GM13976 (cell line): ENCODE results near the gene PCSK6.

Source experiments
- DNase-seq: peaks from one replicate; pipeline ENCODE4 v3.0.0; 2012; ENCODE audit warnings: low spot score
- CTCF ChIP-seq: IDR thresholded peaks from 2 replicates; pipeline ENCODE4 v1.5.1; 2012; ENCODE audit warnings: borderline replicate concordance, mild to moderate bottlenecking; ENCODE audit not compliant: insufficient read depth; ENCODE audit errors: extremely low read depth, missing control alignments, control extremely low read depth
- in situ Hi-C: fragments of 300-500 bp; cut with MboI; formaldehyde crosslinking; loops from one replicate; pipeline ENCODE4 v1.12.0; 2022; ENCODE audit warnings: low sequenced_read_pairs, mixed read lengths, inconsistent platforms; ENCODE audit not compliant: unreplicated experiment

PCSK6 gene

DNA sequence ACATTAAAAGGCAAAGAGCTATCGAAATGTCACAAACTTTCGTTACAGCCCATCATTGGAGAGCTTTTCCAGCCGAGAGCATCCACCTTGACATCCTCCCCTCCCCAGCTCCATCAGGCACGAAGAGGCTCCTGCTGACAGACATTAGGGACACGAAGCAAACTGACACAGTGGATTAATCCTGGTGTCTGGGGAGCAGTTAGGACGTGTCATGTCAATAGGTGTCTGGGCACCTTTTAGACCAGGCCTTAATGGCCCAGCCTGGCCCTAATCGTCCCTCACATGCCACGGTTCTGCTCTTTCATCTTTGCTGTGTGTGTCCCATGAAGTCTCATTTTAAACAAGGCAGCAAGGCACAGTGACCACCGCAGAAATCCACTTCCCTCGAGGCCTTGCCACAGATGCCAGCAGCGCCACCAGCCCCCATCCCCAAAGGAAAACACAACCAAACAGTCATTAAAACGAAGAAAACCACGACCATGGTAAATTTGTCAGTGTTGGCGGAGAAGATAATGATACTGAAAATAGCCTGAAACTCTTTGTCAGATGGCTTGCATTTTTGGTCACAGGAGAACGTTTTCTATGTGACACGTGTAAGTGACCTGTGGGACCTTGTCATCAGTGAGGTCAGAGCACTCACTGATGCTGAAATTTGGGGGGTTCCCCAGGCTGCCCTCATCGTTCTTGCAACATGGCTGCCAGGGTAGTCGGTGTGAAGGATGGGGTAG is 16.3 kb upstream of the PCSK6 start:
- TF ChIP-seq CTCF = no peak
- DNase-seq = peak; percentile 9
- in situ Hi-C loops = no loop called here

GRCh38 chr15:101504866-101505609 is 15.5 kb upstream of the PCSK6 start:
- no peak for DNase-seq
- no peak for TF ChIP-seq CTCF
- in situ Hi-C loops = no loop called here

DNA sequence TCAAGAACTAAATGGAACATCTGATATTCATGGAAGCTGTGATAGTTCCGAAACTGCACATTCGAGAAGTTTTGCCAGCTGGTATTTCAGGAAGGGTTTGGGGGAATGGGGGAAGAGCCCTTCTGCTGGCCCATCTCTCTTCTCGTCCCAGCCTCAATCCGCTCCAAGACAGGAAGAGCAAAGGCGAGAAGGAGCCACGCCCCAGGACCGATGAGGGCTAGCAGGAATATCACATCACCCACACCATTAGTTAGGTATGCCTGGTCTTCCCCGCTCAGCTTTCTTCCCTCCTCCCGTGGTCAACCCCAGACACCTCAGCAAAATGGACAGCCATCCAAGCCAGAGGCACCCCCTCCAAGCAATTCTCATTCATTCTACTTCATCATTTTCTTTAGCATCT is 14.9 kb upstream of the PCSK6 start:
- in situ Hi-C loops = no loop called here
- TF ChIP-seq CTCF = no peak

GRCh38 chr15:101503296-101503599 is 13.7 kb upstream of the PCSK6 start:
- in situ Hi-C loops = no loop called here
- no peak for TF ChIP-seq CTCF
- DNase-seq = no peak

More for the DNA sequence above, 14.9 kb upstream of the PCSK6 start:
- DNase-seq = no peak

DNA sequence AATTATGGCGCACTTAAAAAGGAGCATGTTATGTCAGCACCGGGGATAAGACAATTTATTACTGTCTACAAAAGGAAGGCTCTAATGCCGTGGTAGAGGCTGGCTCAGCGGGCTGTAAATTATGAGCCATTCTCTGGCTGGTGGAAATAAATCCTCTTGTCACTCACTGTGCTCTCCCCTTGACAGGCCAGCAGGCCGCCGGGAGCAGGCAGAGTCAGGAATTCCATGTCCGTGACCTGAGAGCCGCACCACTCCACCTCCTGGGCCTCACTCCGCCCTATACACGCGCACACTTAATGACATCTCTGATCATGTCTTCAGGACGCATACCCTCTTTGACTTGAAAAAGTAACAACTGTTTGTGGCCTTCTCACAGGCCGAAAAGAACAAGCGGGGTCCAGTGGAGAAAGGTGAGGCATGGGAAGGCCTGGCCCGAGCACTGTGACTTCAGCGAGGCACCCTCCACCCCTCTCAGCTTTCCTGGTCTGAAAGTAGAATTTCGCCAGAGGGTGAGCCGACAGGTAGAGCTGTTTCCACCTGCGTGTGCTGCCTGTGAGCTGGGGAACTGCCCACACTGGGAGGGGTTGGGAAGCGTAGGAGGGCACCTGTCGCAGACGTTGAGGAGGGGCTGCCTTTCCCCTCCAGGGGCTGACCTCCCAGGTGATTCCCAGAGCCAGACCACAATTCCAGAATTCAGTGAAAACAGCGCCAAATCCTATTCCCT is 13.2 kb upstream of the PCSK6 start:
- peak; percentile 10 for DNase-seq
- no peak for TF ChIP-seq CTCF
- in situ Hi-C loops = no loop called here

DNA sequence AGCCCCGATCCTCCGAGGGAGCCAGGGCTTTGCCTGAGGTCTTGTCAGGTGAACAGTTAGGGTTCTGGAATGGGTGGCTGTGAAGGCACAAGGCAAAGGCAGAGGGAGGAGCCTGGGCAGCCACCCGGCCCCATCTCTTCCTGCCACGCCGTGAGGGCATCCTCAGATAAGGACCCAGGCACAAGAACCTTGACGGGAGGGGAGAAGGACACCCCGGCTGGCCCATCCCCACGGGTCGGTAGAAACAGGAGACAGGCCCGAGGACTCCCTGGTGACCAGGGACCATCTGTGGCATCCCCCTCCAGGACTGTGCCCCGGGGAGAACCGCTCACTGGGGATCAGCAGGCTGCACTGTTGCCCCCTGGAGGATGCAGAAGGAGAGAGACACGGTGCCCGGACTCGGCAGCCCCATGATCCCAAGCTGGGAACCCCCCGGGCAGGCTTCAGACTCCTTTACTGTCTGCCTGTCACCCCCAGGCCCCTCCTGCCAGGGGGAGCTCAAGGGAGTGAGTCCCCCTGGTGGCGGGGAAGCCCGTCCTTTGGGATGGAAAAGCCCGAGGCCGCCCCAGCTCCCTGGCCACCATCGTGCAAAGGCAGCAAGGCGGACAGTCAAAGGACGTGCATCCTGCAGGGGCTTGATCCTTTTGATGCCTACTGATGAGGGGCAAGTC is 12.3 kb upstream of the PCSK6 start:
- DNase-seq = peak; percentile 79
- in situ Hi-C loops = no loop called here
- TF ChIP-seq CTCF = peak; percentile 44
